ENCODE results near the gene SRP68. TPM values are rescaled to one million over a fixed set of nuclear protein-coding genes. Genes with fewer than 3 reads are reported as not detected.
"Not testable (repeated sequence)": the region's sequence is repeated elsewhere in the genome, so short reads cannot be mapped to it uniquely, and the experiment has no call there.

The SRP68 gene
- total RNA-seq, 1 experiment from 2014 or later = 70.0 TPM

DNA sequence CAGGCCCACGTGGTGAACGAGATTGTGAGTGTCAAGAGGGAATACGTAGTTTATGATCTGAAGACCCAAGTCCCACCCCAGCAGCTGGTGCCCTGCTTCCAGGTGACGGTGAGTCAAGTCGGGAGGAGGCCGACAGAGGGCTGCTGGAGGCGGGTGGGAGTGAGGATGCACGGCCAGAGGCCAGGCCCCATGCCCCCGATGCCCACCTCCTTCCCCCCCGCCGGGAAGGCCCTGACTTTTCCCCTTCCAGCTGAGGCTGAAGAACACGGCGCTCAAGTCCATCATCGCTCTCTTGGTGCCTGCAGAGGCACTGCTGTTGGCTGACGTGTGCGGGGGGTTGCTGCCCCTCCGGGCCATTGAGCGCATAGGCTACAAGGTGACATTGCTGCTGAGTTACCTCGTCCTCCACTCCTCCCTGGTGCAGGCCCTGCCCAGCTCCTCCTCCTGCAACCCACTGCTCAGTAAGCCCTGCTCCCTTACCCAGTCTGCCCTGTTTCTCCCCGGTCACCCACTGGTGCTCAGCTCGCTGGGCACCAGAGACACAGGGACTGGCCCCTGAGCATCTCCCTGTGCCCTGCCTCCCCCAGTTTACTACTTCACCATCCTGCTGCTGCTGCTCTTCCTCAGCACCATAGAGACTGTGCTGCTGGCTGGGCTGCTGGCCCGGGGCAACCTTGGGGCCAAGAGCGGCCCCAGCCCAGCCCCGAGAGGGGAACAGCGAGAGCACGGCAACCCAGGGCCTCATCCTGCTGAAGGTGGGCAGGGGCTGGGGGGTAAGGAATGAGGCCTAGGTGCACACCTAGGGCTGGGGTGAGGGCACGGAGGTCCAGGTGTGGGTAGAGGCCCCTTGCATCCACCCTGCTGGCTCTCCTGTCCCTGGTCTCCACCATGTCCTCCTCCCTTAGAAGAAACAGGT lies 9.2 kb upstream of the SRP68 start:
- DNase-seq = no peak
- Histone ChIP-seq H3K4me3 (no peak overlapping the region), H3K27me3 (peaks cover 40% of the 10 kb centered on the region), H3K36me3 (peaks cover 21% of the 10 kb centered on the region), H3K9me3 (no peaks in the 10 kb centered on the region)

DNA sequence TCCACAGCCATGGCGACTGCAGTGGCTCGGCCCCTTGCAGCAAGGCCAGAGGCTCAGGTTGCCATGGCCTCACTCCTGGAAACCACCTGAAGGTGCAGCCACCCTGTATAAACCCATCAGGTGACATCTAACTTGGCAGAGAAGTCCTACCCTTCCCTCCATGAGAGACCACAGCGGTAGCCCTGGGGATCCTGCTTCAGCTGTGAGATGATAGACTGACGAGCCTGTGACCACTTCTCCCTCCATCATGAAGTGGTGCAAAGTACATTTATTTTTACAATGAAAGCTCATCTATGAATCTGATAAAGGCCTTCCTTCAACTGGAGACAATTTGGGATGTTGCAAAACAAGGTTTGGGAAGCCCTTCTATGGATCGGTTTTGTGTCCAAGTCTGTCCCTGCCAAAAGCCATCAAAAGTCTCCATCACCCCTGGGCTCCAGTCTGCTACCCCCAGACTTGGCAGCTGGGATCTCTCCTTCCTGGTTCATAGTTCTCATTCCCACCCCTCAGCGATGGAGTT lies 8.5 kb upstream of the SRP68 start:
- no peak for DNase-seq
- Histone ChIP-seq H3K36me3 (peaks cover 19% of the 10 kb centered on the region), H3K9me3 (no peaks in the 10 kb centered on the region), H3K27me3 (peaks cover 47% of the 10 kb centered on the region), H3K4me3 (no peak overlapping the region)

DNA sequence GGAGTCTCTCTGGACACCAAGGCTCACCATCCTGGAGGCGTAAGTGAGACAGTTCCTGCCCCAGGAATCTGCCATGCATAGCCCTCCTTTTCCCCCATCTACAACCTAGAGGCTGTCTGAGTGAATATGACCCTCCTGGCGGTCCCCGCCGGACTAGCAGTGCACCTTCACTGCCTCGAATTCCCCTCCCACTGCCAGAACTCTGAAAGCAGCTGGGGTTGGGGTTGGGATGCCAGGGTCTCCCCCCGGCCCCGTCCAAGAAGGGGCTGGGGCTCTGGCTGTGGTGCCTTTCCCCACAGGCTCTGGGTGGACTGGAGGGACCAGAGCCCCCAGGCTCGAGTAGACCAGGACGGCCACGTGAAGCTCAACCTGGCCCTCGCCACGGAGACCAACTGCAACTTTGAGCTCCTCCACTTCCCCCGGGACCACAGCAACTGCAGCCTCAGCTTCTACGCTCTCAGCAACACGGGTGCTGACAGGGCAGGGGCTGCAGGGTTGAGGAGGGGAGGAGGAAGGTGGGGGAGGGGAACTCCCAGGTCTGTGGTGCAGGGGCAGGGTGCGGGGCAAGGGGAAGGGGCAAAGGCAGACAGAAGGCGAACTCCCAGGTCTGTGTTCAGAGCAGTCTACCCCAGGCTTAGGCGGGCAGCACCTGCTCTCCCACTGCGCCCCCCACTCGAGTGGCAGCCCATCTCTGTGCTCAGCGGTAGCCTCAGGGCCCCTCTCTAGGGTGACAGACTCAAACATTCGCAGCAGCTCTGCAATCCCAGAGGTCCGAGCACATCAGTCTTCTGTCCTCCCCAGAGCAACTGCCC lies 7.8 kb upstream of the SRP68 start:
- Histone ChIP-seq H3K9me3 (no peaks in the 10 kb centered on the region), H3K4me3 (no peak overlapping the region), H3K36me3 (peaks cover 15% of the 10 kb centered on the region), H3K27me3 (peaks cover 53% of the 10 kb centered on the region)
- DNase-seq = no peak

DNA sequence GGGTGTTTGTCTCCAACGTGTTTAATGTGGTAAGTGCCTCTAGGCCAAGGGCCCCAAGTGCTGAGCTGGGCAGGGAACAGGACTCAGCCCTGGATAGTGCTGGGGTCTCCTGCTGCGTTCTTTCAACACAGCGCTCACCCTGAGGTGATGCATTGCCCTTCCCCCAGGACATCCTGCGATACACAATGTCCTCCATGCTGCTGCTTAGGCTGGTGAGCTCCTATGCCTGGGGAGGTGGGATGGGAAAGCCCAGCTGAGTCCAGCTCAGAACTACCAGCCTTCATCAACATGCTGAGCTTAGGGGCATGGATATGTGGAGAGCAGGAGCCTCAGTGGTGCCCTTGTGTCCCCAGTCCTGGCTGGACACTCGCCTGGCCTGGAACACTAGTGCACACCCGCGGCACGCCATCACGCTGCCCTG lies 7.2 kb upstream of the SRP68 start:
- H3K36me3 ChIP-seq = peaks cover 10% of the 10 kb centered on the region
- H3K9me3 ChIP-seq = no peaks in the 10 kb centered on the region
- DNase-seq = no peak
- H3K27me3 ChIP-seq = peaks cover 60% of the 10 kb centered on the region
- no peak overlapping the region for H3K4me3 ChIP-seq

DNA sequence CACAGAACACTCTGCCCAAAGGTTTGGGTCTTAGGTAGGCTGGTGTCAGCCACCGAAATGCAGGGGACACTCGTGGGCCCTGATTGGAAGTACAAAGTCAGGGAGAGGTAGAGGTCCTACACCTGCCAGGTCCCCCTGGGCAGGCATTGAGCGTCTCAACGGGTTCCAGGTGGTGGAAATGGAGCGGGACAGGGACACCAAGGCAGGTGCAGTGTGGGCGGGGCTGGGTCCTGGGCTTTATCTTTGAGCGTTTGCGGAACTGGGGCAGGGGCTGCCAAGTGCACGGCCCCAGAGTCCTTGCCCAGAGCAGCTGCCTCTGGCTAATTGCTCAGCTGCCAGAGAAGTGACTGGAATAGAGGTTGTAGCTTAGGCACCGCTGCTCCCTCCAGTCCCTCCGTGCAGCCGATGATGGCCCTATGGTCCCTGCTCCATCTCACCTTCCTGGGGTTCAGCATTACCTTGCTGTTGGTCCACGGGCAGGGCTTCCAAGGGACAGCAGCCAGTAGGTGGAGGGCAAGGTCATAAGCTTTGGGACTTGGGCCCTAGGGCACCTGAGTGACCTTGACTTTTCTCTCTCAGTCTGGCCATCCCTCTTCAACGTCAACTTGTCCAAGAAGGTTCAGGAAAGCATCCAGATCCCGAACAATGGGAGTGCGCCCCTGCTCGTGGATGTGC lies 6.7 kb upstream of the SRP68 start, which contains the start of gene ZACN:
Gene ZACN (plus strand): TSS at position 323 of the 675 bp plus-strand sequence. CDS start 83 bp downstream, at position 406.
- DNase-seq = no peak
- H3K9me3 ChIP-seq = no peaks in the 10 kb centered on the region
- H3K4me3 ChIP-seq = no peak within 1 kb of the TSS
- H3K27me3 ChIP-seq = peaks cover 65% of the 10 kb centered on the region
- peaks cover 5% of the 10 kb centered on the region for H3K36me3 ChIP-seq

DNA sequence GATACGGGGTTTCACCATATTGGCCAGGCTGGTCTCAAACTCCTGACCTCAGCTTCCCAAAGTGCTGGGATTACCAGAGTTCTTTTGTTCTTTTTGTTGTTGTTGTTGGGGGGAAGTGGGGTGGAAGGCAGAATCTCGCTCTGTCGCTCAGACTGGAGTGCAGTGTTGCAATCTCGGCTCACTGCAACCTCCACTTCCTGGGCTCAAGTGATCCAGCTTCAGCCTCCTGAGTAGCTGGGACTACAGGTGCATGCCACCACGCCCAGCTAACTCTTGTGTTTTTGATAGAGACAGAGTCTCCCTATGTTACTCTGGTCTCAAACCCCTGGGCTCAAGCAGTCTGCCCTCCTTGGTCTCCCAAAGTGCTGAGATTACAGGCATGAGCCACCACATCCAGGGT lies 6.1 kb upstream of the SRP68 start:
- H3K27me3 ChIP-seq = peaks cover 71% of the 10 kb centered on the region
- not testable (repeated sequence) for DNase-seq

DNA sequence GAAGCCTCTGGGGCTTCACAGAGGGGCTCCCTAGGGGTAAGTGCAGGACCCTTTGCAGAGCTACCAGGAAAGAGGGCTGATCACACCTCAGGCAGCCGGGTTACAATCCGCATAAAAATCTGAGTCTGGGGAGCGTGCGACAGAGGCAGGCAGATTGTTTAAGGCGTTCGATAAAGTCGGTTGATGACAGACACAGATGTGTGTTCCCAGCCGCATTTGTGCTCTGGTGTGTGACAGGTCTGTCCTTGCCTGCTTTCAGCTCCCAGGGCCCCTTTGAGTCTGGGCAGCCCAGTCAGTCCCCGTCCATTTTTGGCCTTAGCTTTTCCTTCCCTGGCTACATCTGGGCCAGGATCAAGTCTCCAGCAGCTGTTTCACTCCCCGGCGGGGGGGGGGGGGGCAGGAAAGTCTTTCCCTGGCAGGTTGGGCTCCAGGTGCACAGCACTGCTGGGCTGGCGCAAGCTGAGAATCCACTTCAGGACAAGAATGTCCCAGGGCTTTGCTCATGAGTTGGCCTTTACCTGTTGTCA lies 5.3 kb upstream of the SRP68 start:
- Histone ChIP-seq H3K27me3 (peaks cover 71% of the 10 kb centered on the region), H3K4me3 (no peak overlapping the region), H3K9me3 (no peaks in the 10 kb centered on the region), H3K36me3 (no peaks in the 10 kb centered on the region; the same call in 1 of the 2 replicates)
- DNase-seq = no peak

More for the DNA sequence above, 6.1 kb upstream of the SRP68 start:
- not testable (repeated sequence) for H3K4me3 ChIP-seq, H3K9me3 ChIP-seq, H3K36me3 ChIP-seq

DNA sequence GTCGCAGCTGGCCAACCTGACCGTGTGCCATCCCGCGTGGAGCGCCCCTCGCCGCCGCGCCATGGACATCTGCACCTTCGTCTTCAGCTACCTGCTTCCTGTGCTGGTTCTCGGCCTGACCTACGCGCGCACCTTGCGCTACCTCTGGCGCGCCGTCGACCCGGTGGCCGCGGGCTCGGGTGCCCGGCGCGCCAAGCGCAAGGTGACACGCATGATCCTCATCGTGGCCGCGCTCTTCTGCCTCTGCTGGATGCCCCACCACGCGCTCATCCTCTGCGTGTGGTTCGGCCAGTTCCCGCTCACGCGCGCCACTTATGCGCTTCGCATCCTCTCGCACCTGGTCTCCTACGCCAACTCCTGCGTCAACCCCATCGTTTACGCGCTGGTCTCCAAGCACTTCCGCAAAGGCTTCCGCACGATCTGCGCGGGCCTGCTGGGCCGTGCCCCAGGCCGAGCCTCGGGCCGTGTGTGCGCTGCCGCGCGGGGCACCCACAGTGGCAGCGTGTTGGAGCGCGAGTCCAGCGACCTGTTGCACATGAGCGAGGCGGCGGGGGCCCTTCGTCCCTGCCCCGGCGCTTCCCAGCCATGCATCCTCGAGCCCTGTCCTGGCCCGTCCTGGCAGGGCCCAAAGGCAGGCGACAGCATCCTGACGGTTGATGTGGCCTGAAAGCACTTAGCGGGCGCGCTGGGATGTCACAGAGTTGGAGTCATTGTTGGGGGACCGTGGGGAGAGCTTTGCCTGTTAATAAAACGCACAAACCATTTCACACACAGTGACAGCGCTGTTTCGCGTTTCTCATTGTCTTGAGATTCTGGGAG lies 4.7 kb upstream of the SRP68 start:
- no peak overlapping the region for H3K4me3 ChIP-seq
- no peaks in the 10 kb centered on the region for H3K36me3 ChIP-seq
- H3K27me3 ChIP-seq = peaks cover 71% of the 10 kb centered on the region
- DNase-seq = no peak
- no peaks in the 10 kb centered on the region for H3K9me3 ChIP-seq

DNA sequence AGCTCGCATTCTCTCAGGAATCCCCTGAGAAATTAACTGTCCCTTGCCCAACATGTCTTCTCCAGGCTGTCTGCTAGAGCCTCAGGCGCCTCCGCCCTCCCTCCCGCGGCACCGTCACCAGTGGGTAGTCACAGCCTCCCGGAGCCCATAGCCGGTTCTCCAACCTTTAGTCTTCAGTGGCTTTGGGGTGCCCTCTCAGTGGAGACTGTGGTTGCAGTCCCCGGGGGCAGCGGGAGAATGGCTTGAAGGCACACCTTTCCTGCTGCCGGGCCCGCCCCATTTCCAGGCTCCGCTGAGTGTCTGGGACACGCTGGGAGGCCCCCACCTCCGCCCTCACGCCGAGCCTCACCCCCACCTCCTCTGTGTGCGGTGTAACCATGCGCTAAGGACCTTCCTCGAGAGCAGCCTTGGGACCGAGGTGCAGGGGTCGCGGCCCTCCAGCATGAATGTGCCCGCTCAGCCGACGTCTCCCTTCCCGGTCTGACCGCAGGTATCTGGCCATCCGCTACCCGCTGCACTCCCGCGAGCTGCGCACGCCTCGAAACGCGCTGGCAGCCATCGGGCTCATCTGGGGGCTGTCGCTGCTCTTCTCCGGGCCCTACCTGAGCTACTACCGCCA lies 3.9 kb upstream of the SRP68 start:
- Histone ChIP-seq H3K4me3 (no peak overlapping the region), H3K27me3 (peaks cover 71% of the 10 kb centered on the region), H3K9me3 (no peaks in the 10 kb centered on the region), H3K36me3 (no peaks in the 10 kb centered on the region)
- no peak for DNase-seq

DNA sequence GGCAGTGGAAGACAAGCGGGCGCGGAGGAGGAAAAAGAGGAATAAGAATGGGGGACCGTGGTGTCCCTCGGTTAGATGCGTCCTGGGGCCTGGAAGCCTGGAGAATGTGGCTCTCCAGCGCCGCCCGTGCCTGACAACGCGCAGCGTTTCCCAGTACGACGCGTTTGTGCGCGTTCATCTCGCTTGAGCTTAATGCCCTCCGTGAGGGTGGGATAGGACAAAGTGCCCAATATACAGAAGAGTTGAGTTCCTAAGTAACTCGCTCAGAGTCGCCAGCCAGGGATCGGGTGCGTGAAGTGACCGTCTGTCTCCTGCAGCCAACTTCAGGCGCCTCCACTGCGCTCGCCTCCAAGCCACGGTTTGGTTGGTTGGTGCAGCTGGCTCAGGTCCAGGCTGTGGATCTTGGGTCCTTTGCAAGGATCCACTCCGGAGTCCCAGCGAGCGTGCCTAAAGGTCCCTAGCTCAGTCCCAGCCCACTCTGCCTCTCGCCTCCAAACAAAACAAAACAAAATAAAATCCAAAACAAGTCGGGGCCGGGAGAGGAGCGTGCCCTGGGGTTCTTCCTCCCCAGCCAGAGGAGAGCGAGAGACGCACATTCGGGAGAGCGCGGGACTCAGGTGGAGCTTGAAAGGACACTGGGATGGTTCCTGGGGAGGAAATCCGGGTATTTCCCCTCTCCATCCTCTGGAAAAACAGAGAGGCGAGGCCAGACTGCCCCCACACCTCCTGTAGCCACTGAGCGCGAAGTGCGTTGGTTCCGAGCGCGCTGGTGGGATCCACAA lies 3.2 kb upstream of the SRP68 start:
- DNase-seq = no peak
- no peak overlapping the region for H3K4me3 ChIP-seq
- no peaks in the 10 kb centered on the region for H3K9me3 ChIP-seq
- H3K36me3 ChIP-seq = peaks cover 1% of the 10 kb centered on the region
- peaks cover 71% of the 10 kb centered on the region for H3K27me3 ChIP-seq

DNA sequence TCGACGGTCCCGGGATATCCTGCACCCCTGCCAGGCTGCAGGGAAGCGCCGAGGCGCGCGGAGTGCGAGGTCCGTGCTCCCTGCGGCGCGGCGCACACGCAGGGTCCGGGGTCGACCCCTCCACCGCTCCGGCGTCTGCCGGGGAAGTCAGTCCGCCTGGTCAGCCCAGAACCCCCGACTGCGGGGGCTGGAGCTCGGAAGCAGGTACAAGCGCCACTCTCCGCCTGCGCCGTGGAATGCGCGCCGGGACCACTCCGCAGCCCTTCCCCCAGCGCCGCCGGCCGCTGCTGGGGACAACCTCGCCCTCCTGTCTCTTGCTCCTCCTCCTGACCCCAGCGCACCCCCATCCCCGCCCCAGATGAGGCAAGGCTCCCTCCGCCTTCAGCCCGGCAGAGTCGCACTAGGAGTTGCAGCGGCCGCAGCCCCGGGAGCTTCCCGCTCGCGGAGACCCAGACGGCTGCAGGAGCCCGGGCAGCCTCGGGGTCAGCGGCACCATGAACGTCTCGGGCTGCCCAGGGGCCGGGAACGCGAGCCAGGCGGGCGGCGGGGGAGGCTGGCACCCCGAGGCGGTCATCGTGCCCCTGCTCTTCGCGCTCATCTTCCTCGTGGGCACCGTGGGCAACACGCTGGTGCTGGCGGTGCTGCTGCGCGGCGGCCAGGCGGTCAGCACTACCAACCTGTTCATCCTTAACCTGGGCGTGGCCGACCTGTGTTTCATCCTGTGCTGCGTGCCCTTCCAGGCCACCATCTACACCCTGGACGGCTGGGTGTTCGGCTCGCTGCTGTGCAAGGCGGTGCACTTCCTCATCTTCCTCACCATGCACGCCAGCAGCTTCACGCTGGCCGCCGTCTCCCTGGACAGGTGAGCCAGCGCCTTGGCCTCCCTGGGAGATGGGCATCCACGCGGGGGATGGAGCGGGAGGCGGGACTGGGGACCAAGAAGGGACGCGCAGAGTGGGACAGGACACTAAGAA lies 2.4 kb upstream of the SRP68 start, which contains the start of gene GALR2:
Gene GALR2 (plus strand): TSS at position 392 of the 974 bp plus-strand sequence. CDS start 103 bp downstream, at position 495.
- Histone ChIP-seq H3K9me3 (no peaks in the 10 kb centered on the region), H3K27me3 (peaks cover 62% of the 10 kb centered on the region), H3K36me3 (peaks cover 8% of the 10 kb centered on the region), H3K4me3 (no peak within 1 kb of the TSS)
- no peak for DNase-seq

DNA sequence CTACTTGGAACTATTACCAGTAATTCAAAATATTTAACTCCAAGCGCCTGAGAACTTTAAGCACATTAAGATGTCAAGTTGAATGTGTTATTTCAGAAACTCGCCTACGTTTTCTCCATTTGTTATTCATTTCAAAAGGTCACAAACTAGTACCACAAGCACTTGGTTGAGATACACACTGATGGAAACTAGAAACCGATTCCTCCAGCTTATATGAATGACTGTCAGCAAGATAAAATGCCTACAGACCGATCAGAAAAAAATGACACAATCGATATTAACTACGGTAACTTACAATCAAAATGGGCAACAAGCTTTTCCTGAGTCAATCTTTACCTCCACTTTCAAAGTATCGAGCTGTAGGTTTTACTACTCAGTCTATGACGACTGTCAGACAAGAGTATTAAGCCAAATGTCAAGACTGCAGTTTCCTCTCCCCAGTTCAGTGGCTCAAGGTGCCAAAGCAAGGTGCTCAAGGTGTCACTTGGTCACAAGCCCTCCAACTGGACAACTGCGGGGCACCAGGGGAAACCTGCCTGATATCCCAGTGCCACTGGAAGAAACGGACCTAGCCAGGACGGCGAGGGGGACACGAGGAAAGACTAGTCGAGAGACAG lies 678 bp downstream of the SRP68 start:
- Histone ChIP-seq H3K36me3 (peaks cover 32% of the 10 kb centered on the region), H3K9me3 (no peaks in the 10 kb centered on the region), H3K4me3 (peak overlapping the region; percentile 77), H3K27me3 (peaks cover 33% of the 10 kb centered on the region)
- DNase-seq = no peak

DNA sequence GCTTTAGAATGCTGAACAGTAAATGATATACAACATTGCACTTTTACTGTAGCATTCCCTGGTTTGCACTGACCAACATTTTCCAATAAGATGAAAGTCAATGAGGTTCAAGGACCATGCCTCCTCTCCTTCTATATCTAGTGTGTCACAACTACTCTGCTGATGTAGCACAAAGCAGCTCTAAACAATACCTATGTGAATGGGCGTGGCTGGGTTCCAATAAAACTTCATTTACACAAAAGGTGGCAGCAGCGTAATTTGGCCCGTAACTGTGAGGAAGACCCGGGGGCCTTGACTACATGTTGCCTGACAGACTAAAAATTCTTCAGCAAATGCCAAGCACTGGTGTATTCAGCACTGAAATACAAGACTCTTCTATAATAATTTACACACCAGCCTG lies 6.5 kb downstream of the SRP68 start:
- no peaks in the 10 kb centered on the region for H3K27me3 ChIP-seq
- no peak for DNase-seq
- H3K9me3 ChIP-seq = no peaks in the 10 kb centered on the region
- H3K4me3 ChIP-seq = no peak overlapping the region
- peaks cover 78% of the 10 kb centered on the region for H3K36me3 ChIP-seq
